Type B pancreatic cell (in vitro differentiated cells): ENCODE data around the gene SNRPN. TPM values are rescaled to one million over a fixed set of nuclear protein-coding genes. Genes with fewer than 3 reads are reported as not detected.
A peak's percentile ranks its signal among the peaks of the same experiment; 100 is the strongest.
"Not testable (repeated sequence)": the region's sequence is repeated elsewhere in the genome, so short reads cannot be mapped to it uniquely, and the experiment has no call there.

Experiments used
- DNase-seq: peaks from one replicate; pipeline ENCODE4 v3.0.0; 2021; ENCODE audit warnings: mixed read lengths; ENCODE audit not compliant: unreplicated experiment; ENCODE audit errors: extremely low spot score
- H3K27ac Mint-ChIP-seq: 2 replicates; pipeline ENCODE4 v1.8.0; 2021; ENCODE audit warnings: mild to moderate bottlenecking, mixed read lengths
- H3K27me3 Mint-ChIP-seq: 2 replicates; pipeline ENCODE4 v1.8.0; 2021; ENCODE audit warnings: mixed read lengths
- H3K36me3 Mint-ChIP-seq: 2 replicates; pipeline ENCODE4 v1.8.0; 2021; ENCODE audit warnings: mixed read lengths
- H3K4me1 Mint-ChIP-seq: one replicate; pipeline ENCODE4 v1.8.0; 2021; ENCODE audit warnings: mixed read lengths; ENCODE audit not compliant: unreplicated experiment
- H3K4me3 Mint-ChIP-seq: 2 replicates; pipeline ENCODE4 v1.8.0; 2021; ENCODE audit warnings: mild to moderate bottlenecking, mixed read lengths
- H3K9me3 Mint-ChIP-seq: 2 replicates; pipeline ENCODE4 v1.8.0; 2021; ENCODE audit warnings: mixed read lengths
- CTCF ChIP-seq: fragments of 200-600 bp; sonication (generic); conservative IDR thresholded peaks from 2 replicates; pipeline ENCODE4 v1.5.0; 2021; ENCODE audit warnings: antibody characterized with exemption, mild to moderate bottlenecking
- total RNA-seq: library from RNA; stranded (reverse); gene quantifications from 2 replicates; pipeline ENCODE4 v1.2.1, GENCODE V29; 2021; ENCODE audit warnings: low replicate concordance

The SNRPN gene
- total RNA-seq, 1 donor from 2014 or later = 106 TPM

- no peaks in the 10 kb centered on the region for H3K27me3 Mint-ChIP-seq
- H3K27ac Mint-ChIP-seq = no peak overlapping the region
- H3K4me3 Mint-ChIP-seq = no peak overlapping the region
- no peak for TF ChIP-seq CTCF
- peaks cover 39% of the 10 kb centered on the region for H3K36me3 Mint-ChIP-seq
- H3K9me3 Mint-ChIP-seq = peaks cover 10% of the 10 kb centered on the region
- H3K4me1 Mint-ChIP-seq = no peaks in the 10 kb centered on the region
- DNase-seq = no peak
Measured at GRCh38 chr15:24971772-24972171, 17.0 kb downstream of the SNRPN start.

- not testable (repeated sequence) for H3K4me3 Mint-ChIP-seq, H3K4me1 Mint-ChIP-seq, DNase-seq, H3K27ac Mint-ChIP-seq, H3K27me3 Mint-ChIP-seq
- Mint-ChIP-seq H3K36me3 (peaks cover 34% of the 10 kb centered on the region), H3K9me3 (peaks cover 10% of the 10 kb centered on the region)
Measured at GRCh38 chr15:24972707-24973106, 17.9 kb downstream of the SNRPN start.

- no peak for DNase-seq
- no peaks in the 10 kb centered on the region for H3K27me3 Mint-ChIP-seq
- no peaks in the 10 kb centered on the region for H3K4me1 Mint-ChIP-seq
- H3K4me3 Mint-ChIP-seq = no peak overlapping the region
- H3K36me3 Mint-ChIP-seq = peaks cover 40% of the 10 kb centered on the region
- H3K9me3 Mint-ChIP-seq = peaks cover 10% of the 10 kb centered on the region
- no peak overlapping the region for H3K27ac Mint-ChIP-seq
- peak; percentile 42 for TF ChIP-seq CTCF
Measured at GRCh38 chr15:24976932-24977331, 22.1 kb downstream of the SNRPN start.

- peaks cover 45% of the 10 kb centered on the region for H3K36me3 Mint-ChIP-seq
- no peaks in the 10 kb centered on the region for H3K27me3 Mint-ChIP-seq
- no peak for TF ChIP-seq CTCF
- peaks cover 10% of the 10 kb centered on the region for H3K9me3 Mint-ChIP-seq
- DNase-seq = no peak
- H3K27ac Mint-ChIP-seq = no peak overlapping the region
- H3K4me1 Mint-ChIP-seq = no peaks in the 10 kb centered on the region
- no peak overlapping the region for H3K4me3 Mint-ChIP-seq
Measured at GRCh38 chr15:24977686-24978085, 22.9 kb downstream of the SNRPN start.

- Mint-ChIP-seq H3K27ac (no peak overlapping the region), H3K4me1 (no peaks in the 10 kb centered on the region), H3K36me3 (peaks cover 49% of the 10 kb centered on the region), H3K4me3 (no peak overlapping the region), H3K27me3 (no peaks in the 10 kb centered on the region), H3K9me3 (peaks cover 7% of the 10 kb centered on the region)
- no peak for TF ChIP-seq CTCF
- DNase-seq = no peak
Measured at GRCh38 chr15:24985224-24985623, 30.4 kb downstream of the SNRPN start.

- DNase-seq = no peak
- Mint-ChIP-seq H3K9me3 (peaks cover 7% of the 10 kb centered on the region), H3K36me3 (peaks cover 46% of the 10 kb centered on the region), H3K4me1 (no peaks in the 10 kb centered on the region), H3K27me3 (no peaks in the 10 kb centered on the region), H3K27ac (no peak overlapping the region), H3K4me3 (no peak overlapping the region)
- TF ChIP-seq CTCF = no peak
Measured at GRCh38 chr15:24986653-24987052, 31.9 kb downstream of the SNRPN start.
